Fibroblast of villous mesenchyme (primary cell): ENCODE data around the gene RPS6KB2. TPM values are rescaled to one million over a fixed set of nuclear protein-coding genes. Genes with fewer than 3 reads are reported as not detected.

Source experiments
- DNase-seq: peaks from one replicate; pipeline ENCODE4 v3.0.0-alpha.2; 2010; ENCODE audit warnings: low read depth
- H3K4me3 ChIP-seq: 2 replicates; pipeline ENCODE4 v1.5.1; 2011; ENCODE audit warnings: low read depth, mild to moderate bottlenecking, low read length
- CTCF ChIP-seq: IDR thresholded peaks from 2 replicates; pipeline ENCODE4 v1.5.1; 2012; ENCODE audit warnings: low read depth, mild to moderate bottlenecking, low read length; ENCODE audit not compliant: insufficient read depth
- total RNA-seq: library from RNA; depleted of rRNA; stranded (reverse); fragments of >200 nt; gene quantifications from 2 replicates; pipeline ENCODE4 v1.2.3, GENCODE V29; 2012

The RPS6KB2 gene
- total RNA-seq, 1 donor: 42.3 TPM

GRCh38 chr11:67441098-67441563, 12.8 kb downstream of the RPS6KB2 start:
- no peak for DNase-seq
- no peak for TF ChIP-seq CTCF

GRCh38 chr11:67441731-67442351, 13.5 kb downstream of the RPS6KB2 start:
- H3K4me3 ChIP-seq: no peak overlapping the region
- TF ChIP-seq CTCF: no peak
- DNase-seq: no peak

More at GRCh38 chr11:67441098-67441563, 12.8 kb downstream of the RPS6KB2 start:
- no peak overlapping the region for H3K4me3 ChIP-seq

GRCh38 chr11:67442504-67443404, 14.5 kb downstream of the RPS6KB2 start:
- peak; percentile 5 for DNase-seq

GRCh38 chr11:67445515-67445914, 17.2 kb downstream of the RPS6KB2 start:
- H3K4me3 ChIP-seq: no peak overlapping the region
- TF ChIP-seq CTCF: no peak
- no peak for DNase-seq

More at GRCh38 chr11:67442504-67443404, 14.5 kb downstream of the RPS6KB2 start:
- no peak for TF ChIP-seq CTCF
- peak overlapping the region; percentile 80 for H3K4me3 ChIP-seq

- no peak overlapping the region for H3K4me3 ChIP-seq
- no peak for DNase-seq
- TF ChIP-seq CTCF: no peak
Observed at GRCh38 chr11:67448220-67448609, 19.9 kb downstream of the RPS6KB2 start.

- DNase-seq: no peak
- TF ChIP-seq CTCF: no peak
- H3K4me3 ChIP-seq: no peak overlapping the region
Observed at GRCh38 chr11:67449116-67449844, 21.0 kb downstream of the RPS6KB2 start.
